Medulla oblongata (tissue), 1 donor: ENCODE data around the gene AMER2.

Source experiments
- DNase-seq: peaks from one replicate; pipeline ENCODE4 v3.0.0-alpha.2; 2015; ENCODE audit errors: extremely low spot score

Gene AMER2

DNA sequence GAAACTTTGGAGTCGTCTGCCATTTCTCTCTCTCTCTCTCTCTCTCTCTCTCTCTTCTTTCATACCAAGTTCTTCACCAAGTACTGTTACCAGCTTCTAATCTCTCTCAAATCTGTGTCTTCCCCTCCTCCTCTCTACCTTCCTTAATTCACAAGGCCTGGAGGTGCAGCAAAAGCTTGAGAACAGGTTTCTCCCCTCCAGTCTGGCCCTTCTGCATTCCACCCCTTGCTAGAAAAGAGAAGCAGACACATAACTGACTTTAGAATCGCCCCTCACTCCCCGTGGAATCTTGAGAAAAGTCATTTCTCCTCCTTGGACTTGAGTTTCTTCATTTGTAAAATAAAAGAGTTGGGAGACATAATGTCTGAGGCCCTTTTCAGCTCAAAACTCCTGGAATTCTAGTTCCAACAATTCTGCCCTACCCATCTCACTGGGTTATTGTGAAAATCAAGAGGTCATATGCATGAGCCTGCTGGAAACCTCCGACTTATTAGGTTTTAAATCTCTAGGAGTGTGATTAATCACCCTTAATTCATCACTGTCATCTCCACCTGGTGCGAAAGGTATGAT lies 20.4 kb downstream of the AMER2 start:
- no peak for DNase-seq

DNA sequence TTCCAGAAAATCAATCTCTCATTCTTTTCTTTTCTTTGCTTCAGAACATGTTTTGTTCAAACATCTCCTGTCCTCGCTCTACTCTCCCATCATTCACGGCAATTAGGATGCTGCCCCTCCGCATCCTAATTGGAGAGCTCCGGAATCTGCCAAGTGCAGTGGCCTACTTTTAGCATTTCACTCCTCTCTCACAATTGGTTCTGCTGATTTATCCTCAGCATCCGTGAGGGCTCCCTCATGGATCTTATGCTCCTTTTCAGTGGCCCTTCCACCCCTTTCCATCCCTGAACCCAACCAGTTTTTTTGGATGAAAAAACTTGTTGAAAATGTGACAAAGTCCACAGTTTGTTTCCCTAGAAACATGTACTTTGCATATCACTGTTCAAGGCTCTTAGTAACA lies 22.4 kb downstream of the AMER2 start:
- peak; percentile 62 for DNase-seq

DNA sequence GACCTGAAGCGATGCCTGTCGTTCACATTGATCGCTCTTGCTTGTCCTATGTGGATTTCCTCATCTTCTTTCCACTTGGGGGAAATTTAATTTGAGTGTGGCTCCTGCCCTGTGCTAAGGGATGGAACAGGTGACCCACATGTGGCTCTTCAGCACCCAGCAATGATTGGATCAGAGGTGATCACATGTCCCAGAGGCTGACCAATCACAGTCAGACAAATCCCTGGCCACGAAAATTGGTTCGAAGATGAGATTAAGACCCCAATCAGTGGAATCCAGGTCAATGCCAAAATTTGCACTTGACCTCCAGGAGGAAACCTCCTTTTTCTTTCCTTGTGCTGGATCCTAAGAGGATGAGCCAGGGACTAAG lies 23.7 kb downstream of the AMER2 start:
- no peak for DNase-seq

DNA sequence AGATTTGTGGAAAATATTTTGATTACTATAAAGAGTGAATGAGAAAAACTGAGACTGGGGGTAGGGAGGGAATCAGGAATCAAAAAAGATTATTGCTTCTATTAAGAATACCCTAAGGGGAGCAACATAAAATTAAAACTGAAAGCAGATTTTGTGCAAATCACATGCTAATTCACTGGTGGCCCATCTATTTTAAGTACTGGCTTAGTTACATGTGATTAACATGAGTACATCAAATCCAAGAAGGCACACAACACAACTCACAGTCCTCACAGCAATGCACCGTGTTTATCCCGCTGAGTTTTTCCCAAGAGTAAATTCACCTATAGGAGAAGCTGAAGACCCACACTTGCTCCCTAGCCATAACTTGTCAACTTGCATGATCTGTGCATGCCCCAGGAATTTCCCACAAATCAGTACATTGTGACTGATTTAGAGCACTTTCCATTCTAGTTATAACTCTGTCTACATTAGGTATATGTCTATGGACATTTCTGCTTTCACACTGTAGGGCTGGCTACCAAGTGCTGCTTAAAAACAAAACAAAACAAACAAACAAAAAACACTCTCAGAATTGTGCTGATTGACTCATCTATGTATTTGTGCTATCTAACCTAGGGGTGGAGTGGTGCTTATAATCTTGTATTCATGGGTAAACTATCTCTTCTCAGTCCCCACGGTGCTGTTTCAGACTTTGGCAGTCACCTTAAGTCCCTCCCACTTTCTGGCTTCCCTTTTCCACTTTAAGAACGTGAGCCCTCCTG lies 24.3 kb downstream of the AMER2 start:
- no peak for DNase-seq

DNA sequence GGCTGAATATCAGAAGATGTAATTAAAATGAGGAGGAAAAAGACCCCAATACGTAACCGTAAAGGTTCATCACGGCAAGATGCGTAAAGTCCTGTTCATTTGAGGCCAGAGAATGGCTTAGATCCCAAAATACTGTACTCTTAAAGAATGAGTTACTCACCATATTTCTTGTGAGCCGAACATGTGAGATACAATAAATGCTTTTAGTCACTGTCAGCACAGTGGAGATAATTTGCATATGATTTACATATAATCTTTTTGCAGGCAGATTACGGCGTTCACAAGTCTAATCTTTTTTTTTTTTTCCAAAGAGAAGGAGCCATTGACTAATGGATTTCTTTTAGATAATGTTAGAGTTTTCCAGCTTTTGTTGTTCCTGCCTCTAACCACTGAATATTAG lies 28.4 kb downstream of the AMER2 start:
- no peak for DNase-seq

DNA sequence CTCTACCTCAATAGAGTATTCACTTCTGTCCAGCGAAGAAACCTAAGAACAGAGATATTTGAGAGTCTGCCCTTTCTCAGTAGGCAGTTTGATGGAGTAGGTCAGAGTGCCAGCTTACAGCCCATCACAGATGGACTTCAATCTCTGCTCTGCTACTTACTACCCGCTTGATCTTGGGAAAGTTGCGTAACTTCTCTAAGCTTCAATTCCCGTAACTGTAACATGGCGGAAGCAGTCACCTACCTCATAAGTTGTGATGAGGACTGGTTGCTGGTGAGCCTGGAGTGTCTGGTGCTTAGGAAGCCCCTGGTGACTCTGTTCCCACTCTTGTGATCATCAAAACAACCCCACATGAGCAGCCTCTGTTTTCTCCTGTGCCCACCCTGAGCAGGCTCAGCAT lies 31.0 kb downstream of the AMER2 start:
- DNase-seq: no peak

DNA sequence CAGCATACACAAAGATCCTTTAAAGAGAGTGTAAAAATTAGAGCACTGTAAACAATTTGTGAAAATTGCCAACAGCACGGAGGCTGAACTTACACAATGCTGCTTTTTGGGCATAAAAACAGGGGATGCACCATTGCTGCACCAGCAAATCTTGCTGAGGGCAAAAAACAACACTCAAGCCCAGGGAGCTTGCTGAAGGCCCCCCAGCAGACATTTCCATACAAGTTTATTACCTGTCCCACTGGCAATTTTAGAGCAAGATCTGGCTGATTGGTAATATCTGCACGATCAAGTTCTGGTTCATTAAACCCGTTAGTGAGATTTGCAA lies 34.3 kb downstream of the AMER2 start:
- DNase-seq: no peak

DNA sequence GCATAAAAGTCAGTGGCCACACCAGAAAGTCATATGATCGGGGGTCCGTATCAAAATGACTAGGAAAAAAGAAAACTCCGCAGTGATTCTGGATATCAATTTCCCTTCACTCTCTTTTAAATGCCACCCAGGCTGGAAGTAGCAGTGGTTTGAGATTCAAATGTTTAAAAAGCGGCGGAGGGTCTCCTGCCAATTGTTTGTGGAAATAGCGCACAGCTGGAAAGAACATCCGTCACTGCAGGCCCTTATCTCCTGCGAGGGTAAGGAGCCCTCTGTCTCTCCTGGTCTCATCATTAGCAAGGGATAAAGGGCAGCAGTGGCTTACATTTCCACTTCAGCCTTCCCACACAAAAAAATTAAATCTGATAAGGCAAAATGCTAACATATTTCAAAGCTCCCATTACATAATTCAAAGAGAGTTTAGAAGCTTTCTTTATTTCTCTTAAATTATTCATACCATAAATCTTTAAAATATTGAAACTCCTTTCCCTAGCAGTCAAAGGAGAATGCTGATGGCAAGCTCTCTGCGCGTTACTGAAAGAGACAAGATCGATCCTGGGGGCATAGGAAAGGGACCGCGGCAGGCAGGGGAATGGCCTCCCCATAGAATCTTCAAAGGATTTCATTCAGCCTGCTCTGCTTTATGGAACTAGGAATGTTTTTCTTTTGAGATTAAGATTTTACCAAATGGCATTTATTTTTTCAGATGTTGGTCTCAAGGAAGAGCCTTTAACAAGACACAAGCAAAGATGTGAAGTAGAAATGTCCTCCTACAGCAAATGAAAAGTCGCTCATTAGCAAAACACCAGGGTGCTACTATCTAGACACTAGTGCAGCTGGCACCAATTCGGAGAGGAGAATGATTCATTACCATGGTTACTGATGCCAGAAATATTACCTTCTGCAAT lies 35.0 kb downstream of the AMER2 start:
- no peak for DNase-seq

DNA sequence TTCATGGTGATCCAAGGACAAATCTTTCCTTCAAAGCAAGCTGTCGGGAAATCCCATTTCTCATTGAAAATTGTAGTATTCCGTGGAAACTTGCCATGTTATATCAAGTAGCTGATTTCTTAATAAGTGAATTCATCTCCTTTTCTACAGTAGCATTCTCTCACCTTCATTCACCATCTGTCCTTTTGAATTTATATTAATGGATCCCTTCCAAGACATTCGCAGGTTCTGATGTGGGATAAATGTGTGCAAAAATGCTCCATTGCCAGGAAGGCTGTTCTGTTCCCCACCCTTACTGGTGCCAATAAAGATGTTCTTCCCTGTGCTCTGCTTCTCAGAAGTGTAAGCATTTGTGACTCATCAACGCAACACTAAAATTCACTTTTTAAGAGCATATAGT lies 36.2 kb downstream of the AMER2 start:
- no peak for DNase-seq

DNA sequence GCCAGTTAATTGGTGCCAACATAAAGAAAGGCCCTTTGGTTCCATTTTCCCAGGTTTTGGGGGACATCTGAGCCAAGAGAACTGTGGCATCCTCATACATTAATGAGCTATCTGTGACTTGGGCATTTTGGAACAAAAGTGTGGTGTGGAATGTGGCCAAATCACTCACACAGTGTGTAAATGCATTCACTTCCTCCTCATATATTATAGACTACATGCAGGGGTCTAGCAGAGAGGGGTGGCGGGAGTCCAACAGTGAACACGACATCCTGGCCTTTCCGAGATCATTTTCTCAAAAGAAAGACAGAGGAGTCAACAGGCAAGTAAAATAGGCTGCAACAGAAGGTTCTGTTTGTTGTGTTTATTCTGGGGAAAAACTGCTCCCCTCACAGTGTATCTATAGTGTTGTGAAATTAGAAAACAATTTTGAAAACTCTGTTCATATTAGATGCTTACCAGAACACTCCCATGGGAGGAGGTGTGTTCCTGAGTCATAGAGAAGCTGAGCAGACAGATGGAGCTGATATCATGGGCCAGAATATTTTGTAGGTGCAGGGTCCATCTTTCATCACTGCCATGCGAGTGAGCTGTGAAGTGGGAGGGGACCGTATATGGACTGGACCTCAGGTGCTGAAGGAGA lies 39.2 kb downstream of the AMER2 start:
- DNase-seq: no peak

DNA sequence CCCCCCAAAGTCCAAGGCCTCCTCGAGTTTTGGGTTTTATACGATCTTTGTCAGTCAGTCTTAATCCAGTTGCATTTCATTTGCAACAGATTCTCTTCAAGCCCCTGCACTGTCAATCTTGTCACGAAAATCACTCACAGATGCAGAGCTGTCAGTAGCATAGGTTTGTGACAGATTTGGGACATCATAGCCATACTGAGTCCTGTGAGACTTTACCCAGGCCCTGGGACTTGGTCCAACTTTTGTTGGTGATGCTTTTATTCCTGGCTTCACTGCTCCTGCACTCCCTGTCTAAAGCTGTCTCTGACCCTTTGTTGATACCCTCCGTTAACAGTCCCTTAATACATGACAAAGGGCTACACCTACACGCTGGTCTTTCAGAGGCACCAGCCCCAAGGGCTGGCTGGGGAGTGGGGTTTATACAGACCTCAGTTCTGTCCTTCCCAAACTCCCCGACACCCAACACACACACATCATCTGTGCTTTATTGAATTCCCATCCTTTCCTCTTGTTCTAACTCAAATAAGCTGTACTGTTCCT lies 40.1 kb downstream of the AMER2 start:
- DNase-seq: no peak

DNA sequence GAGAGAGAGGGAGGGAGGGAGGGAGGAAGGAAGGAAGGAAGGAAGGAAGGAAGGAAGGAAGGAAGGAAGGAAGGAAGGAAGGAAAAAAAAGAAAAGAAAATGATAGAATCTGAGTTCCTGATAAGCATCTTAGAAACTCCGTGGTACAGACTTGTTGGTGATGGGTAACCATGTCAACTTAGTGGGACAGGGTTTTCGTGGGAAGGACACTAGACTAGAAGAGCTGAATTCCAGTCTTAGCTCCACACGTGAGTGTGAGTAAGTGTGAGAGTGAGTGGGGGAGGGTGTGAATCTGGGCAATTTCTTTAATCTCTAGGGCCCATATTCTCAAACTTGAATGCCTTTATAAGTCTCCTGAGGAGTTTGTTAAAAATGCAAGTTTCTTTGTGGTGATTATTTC lies 41.1 kb downstream of the AMER2 start:
- DNase-seq: no peak

DNA sequence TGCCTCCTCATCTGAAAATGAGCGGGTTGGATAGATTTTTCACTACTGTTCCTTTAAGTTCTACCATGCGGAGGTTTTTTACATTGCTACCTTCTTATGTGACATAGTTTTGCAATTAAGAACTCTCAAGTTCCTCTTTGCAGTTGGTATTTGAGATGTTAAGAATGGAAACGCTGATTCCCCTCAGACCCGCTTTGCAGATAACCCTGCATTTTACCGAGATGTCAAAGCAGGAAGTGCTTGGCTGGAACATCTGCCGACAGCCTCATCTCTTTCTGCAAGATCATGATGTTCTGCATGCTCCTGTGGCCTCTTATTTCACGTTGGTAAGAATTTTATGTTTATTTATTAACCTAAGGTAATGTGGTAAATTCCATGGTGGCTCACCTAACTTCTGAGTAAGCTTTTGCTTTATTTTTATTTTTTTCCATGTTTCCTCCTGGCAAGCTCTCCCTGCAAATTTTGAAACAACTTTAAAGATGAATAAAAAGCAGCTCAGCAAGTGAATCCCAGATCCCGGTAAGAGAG lies 53.6 kb downstream of the AMER2 start:
- no peak for DNase-seq

DNA sequence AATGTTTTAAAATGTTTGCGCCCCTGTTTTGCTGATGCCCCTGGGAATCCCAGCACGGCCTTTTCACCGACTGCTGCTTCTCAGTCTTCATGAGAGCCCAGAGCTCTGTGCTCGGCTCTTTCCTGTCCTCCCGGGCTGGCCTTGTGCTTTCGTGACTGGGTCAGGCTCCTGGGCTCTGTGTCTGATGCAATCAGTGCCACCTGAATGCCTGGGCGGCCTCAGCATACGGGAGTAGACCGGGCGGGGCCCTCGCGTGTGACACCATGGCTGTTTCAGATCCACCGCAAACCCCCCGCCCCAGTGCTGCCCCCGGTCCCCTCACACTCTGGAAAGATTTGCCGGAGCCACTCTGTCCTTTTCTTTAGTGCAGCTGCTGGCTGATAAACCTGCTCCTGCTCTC lies 54.8 kb downstream of the AMER2 start:
- DNase-seq: no peak

DNA sequence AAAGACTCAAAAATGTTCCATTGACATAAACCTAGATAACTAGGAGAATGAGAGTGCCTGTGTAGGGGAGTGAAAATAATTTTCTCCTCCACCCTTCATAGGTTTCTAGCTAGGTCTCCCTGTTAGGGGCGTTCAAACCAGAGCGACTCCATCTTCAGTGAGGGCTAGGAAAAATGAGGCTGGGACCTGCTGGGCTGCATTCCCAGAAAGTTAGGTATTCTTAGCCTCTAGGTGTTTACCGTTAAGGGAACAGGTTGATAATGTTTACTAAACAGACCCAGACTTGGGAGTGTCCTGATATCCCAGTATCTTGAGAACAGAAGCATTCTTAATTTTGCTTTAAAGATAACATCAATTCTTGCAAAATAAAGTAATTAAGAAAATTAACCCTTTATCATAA lies 56.0 kb downstream of the AMER2 start:
- DNase-seq: no peak

DNA sequence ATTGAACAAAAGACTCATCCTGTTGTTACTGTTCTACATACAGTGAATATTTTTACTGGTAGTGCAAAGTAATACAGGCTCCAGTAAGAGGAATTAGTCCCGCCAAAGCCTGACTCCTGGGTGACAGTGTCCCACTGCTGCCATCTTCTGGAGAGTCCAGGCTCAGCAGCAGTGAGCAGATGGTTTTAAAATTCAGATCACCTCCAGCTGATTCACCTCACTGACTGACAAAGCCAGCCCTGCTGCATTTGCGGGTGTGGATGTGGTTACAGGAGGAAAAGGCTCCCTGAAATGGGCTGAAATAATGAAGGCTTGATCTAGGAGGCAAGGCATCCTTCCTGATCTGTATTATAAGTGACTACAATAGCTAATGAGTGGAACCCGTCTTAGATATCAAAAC lies 57.9 kb downstream of the AMER2 start:
- DNase-seq: peak; percentile 93

DNA sequence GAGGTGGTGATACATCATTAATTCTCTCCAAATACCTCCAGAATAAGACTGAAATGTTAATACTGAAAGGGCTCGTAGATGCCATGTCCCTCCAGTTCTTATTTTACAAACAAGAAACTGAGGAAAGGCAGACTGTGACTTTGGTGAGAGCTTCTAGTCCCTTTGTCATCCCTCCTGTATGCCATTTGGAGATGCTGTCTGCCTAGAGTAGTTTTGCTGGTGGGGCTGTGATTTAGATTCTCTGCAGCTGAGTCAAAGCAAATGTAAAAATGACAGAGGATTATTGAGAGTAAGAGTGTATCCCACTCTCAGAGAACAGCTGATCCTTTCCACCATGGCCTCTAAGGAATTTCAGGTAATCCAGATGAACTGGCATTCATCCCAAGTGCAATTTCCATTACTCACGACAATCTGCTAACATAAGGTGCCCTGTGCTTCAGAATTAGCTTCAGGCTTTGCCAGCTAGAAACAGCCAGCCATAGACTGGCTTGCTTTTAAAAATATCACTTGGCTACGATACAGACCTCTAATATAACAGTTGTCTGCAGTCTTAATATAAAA lies 59.3 kb downstream of the AMER2 start:
- peak; percentile 24 for DNase-seq
